Esophagus squamous epithelium (tissue), 5 donors: ENCODE measurements around the gene PTMS. TPM values are rescaled to one million over a fixed set of nuclear protein-coding genes. Genes with fewer than 3 reads are reported as not detected.

Experiments used
- DNase-seq: peaks from one replicate; lab custom pipeline; 2025; lab: John Stamatoyannopoulos, UW
- H3K27ac ChIP-seq, 4 donors: fragments of 200-600 bp; sonication (generic); one replicate each; pipeline ENCODE4 v1.5.1; 2016 to 2019; ENCODE audit warnings: mild to moderate bottlenecking in 1 of 4
- H3K27me3 ChIP-seq, 4 donors: fragments of 200-600 bp; sonication (generic); 1 replicate in 3 of 4; 2 replicates in 1 of 4; pipeline versions ENCODE4 v1.5.1 to v1.6.0; 2017 to 2021; ENCODE audit warnings: antibody characterized with exemption in 1 of 4
- H3K36me3 ChIP-seq, 3 donors: fragments of 200-600 bp; sonication (generic); one replicate each; pipeline ENCODE4 v1.5.1; 2016 to 2019
- H3K4me1 ChIP-seq, 3 donors: fragments of 200-600 bp; sonication (generic); one replicate each; pipeline ENCODE4 v1.5.1; 2017 to 2019
- H3K4me3 ChIP-seq, 4 donors: fragments of 200-600 bp; sonication (generic); 1 replicate in 3 of 4; 2 replicates in 1 of 4; pipeline ENCODE4 v1.5.1; 2016 to 2019; ENCODE audit warnings: mild to moderate bottlenecking in 2 of 4, moderate library complexity in 1 of 4
- H3K9me3 ChIP-seq, 3 donors: fragments of 200-600 bp; sonication (generic); one replicate each; pipeline ENCODE4 v1.5.1; 2016 to 2019
- CTCF ChIP-seq, 6 experiments: fragments of 450-650 bp in 4 of 6; fragments of 200-600 bp in 2 of 6; sonication (generic) in 2 of 6; IDR thresholded peaks; one replicate each; pipeline ENCODE4 v1.5.1; 2016 to 2019; ENCODE audit warnings: antibody characterized with exemption in 6 of 6, mild to moderate bottlenecking in 4 of 6, moderate library complexity in 4 of 6
- POLR2A ChIP-seq, 4 donors: fragments of 450-650 bp; IDR thresholded peaks; one replicate each; pipeline ENCODE4 v1.6.1; 2017; ENCODE audit warnings: antibody characterized with exemption in 4 of 4, mild to moderate bottlenecking in 4 of 4, moderate library complexity in 3 of 4
- WGBS, 2 donors: methylation state at CpG; one replicate each; pipeline ENCODE4 v1.1.5; 2018; 5-methylcytosine and 5-hydroxymethylcytosine counted together
- intact Hi-C: fragments of 100-400 bp; cut with DNase I; formaldehyde crosslinking; loops from one replicate; pipeline ENCODE4 v1.15.0; 2022
- total RNA-seq, 4 donors: library from RNA; depleted of rRNA; stranded (reverse); fragments of >200 nt; gene quantifications; one replicate each; pipeline ENCODE4 v1.1.0, GENCODE V29; 2016
- donor health status: DM: yes; HTN: yes; CAD: no.

PTMS gene
- total RNA-seq, 4 donors from 2014 or later = 78.2 to 149 (median 123) TPM

- Histone ChIP-seq H3K27me3 (peaks cover 0 to 9% (median 0%) of the 10 kb centered on the region in 4 donors), H3K27ac (peak overlapping the region; percentile 44 to 80 (median 73)), H3K4me3 (peak overlapping the region; percentile 21 to 65 (median 46)), H3K36me3 (no peaks in the 10 kb centered on the region), H3K9me3 (no peaks in the 10 kb centered on the region), H3K4me1 (peaks cover 11 to 32% (median 17%) of the 10 kb centered on the region in 3 donors)
- TF ChIP-seq POLR2A (IDR thresholded peaks at IDR 0.05) (no peak), CTCF (IDR thresholded peaks at IDR 0.05) (no peak)
- 11 to 37% methylated on average over 5 to 11 of the region's 14 CpGs for WGBS, 2 donors
- intact Hi-C loops = no loop called here
- no peak for DNase-seq
Measured at GRCh38 chr12:6778217-6778573, 12.0 kb downstream of the PTMS start.

GRCh38 chr12:6778574-6779550, 12.7 kb downstream of the PTMS start:
- H3K4me1 ChIP-seq = peaks cover 9 to 26% (median 14%) of the 10 kb centered on the region in 3 donors
- peaks cover 0 to 3% (median 0%) of the 10 kb centered on the region in 4 donors for H3K27me3 ChIP-seq
- peak overlapping the region; percentile 21 to 65 (median 46) for H3K4me3 ChIP-seq
- peak; percentile 63 for DNase-seq
- TF ChIP-seq CTCF (IDR thresholded peaks at IDR 0.05) (peak; percentile 84 to 97 (median 96)), POLR2A (IDR thresholded peaks at IDR 0.05) (no peak)
- no peaks in the 10 kb centered on the region for H3K9me3 ChIP-seq
- H3K27ac ChIP-seq = peak overlapping the region; percentile 44 to 80 (median 73)
- 3 to 8% methylated on average over 19 to 27 of the region's 35 CpGs for WGBS, 2 donors
- intact Hi-C loops = no loop called here
- H3K36me3 ChIP-seq = no peaks in the 10 kb centered on the region

GRCh38 chr12:6779708-6780432, 13.7 kb downstream of the PTMS start:
- H3K27me3 ChIP-seq = peaks cover 0 to 3% (median 0%) of the 10 kb centered on the region in 4 donors
- 74 to 81% methylated on average over 5 to 6 of the region's 6 CpGs for WGBS, 2 donors
- H3K9me3 ChIP-seq = no peaks in the 10 kb centered on the region
- intact Hi-C loops = no loop called here
- H3K4me3 ChIP-seq = no peak overlapping the region
- TF ChIP-seq POLR2A (IDR thresholded peaks at IDR 0.05) (no peak), CTCF (IDR thresholded peaks at IDR 0.05) (no peak)
- DNase-seq = no peak
- peaks cover 9 to 21% (median 11%) of the 10 kb centered on the region in 3 donors for H3K4me1 ChIP-seq
- no peaks in the 10 kb centered on the region for H3K36me3 ChIP-seq
- H3K27ac ChIP-seq = peak overlapping the region in 2 of 4 donors; percentile 67 to 79

DNA sequence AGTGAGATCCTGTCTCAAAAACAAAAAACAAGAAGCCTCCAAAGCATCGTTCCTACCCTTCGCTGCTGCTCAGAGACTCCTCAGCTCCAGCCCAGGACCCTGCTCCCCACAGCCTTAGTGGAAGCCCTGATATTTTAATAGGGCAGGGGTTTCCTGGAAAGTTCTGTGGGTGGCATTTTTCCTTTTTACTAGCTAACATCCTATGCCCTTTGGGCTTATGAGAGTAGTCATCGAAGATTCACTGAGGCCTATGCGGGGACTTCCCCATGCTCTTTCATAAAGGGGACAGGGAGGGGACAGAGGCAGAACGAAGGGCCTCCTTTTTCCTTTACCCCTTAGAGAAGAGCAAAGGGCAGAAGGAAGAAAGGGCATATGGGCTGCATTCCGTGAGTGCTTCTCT, 14.4 kb downstream of the PTMS start:
- intact Hi-C loops = no loop called here
- 78 to 80% methylated on average over 6 of the region's 6 CpGs for WGBS, 2 donors

More for the DNA sequence above, 14.4 kb downstream of the PTMS start:
- DNase-seq = no peak
- H3K4me1 ChIP-seq = peaks cover 9 to 21% (median 11%) of the 10 kb centered on the region in 3 donors
- TF ChIP-seq CTCF (IDR thresholded peaks at IDR 0.05) = no peak
- no peak for TF ChIP-seq POLR2A (IDR thresholded peaks at IDR 0.05)
- no peaks in the 10 kb centered on the region for H3K36me3 ChIP-seq
- no peak overlapping the region for H3K4me3 ChIP-seq
- H3K9me3 ChIP-seq = no peaks in the 10 kb centered on the region
- H3K27ac ChIP-seq = no peak overlapping the region
- peaks cover 0 to 3% (median 0%) of the 10 kb centered on the region in 4 donors for H3K27me3 ChIP-seq
